GM19099 (cell line): ENCODE measurements around the gene MPZ.

Source experiments
- POLR2A ChIP-seq: IDR thresholded peaks from 3 replicates; pipeline ENCODE4 v1.6.1; 2011; ENCODE audit warnings: low read depth; ENCODE audit not compliant: insufficient read length; ENCODE audit errors: extremely low read depth

MPZ gene

DNA sequence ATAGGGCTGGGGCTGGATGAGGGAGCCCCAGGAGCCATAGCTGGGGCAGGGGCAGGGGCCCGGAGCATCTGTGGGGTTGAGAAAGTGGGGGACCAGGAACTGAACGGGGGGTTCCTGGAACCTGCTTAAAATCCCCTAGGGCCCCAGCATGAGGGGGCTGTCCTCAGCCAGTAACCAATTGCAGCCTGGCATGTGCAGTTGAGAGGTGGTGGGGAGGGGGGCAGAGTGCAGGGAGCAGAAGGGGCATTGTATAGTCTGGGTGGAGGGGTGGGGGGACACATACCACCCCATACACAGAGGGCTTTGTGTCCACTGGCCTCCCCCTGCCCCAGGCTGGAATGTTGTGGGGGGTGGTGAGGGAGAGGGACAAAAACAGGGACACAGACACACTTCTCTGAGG is at the start of gene MPZ:
MPZ (minus strand) TSS at position 101 of the 400 bp plus-strand sequence; CDS start at position 38, 63 bp downstream.
- no peak for TF ChIP-seq POLR2A

GRCh38 chr1:161359291-161359690 is 49.5 kb upstream of the MPZ start:
- no peak for TF ChIP-seq POLR2A

DNA sequence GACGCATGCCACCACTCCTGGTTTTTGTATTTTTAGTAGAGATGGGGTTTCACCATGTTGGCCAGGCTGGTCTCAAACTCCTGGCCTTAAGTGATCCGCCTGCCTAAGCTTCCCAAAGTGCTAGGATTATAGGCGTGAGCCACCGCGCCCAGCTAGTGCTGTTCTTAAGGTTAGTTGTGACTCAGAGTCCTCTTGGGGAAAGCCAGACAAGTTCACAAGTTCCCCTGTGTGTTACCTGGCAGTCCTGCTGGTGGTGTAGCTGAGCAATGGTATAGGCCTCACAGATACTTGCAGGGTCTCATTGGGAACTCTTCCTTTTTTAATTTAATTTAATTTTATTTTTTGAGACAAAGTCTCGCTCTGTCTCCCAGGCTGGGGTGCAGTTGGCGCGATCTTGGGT is 47.3 kb upstream of the MPZ start:
- TF ChIP-seq POLR2A = no peak

DNA sequence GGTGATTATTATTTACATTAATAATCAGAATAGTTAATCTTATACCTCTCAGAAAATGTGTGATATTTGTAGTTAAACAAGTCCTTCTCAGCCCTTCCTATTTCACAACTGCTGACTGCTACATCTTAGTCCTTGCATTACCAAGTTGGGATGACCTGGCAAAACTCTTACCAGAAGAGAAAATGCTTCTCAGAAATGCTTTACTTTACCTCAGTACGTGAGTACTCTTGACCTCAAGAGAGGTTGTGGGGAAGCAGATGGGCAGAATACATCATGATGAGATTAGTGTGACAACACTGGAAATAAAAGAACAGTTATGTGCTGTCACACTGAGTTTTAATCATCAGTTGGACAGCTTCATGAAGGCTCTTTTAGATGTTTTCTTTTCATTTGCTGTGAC is 41.7 kb upstream of the MPZ start:
- no peak for TF ChIP-seq POLR2A

GRCh38 chr1:161350671-161351070 is 40.9 kb upstream of the MPZ start:
- no peak for TF ChIP-seq POLR2A

GRCh38 chr1:161342821-161343220 is 33.1 kb upstream of the MPZ start:
- no peak for TF ChIP-seq POLR2A

GRCh38 chr1:161342177-161342576 is 32.4 kb upstream of the MPZ start:
- no peak for TF ChIP-seq POLR2A

GRCh38 chr1:161335796-161336195 is 26.0 kb upstream of the MPZ start:
- no peak for TF ChIP-seq POLR2A

GRCh38 chr1:161333166-161333565 is 23.4 kb upstream of the MPZ start:
- no peak for TF ChIP-seq POLR2A

- no peak for TF ChIP-seq POLR2A
Observed at GRCh38 chr1:161330346-161330745, 20.6 kb upstream of the MPZ start.

DNA sequence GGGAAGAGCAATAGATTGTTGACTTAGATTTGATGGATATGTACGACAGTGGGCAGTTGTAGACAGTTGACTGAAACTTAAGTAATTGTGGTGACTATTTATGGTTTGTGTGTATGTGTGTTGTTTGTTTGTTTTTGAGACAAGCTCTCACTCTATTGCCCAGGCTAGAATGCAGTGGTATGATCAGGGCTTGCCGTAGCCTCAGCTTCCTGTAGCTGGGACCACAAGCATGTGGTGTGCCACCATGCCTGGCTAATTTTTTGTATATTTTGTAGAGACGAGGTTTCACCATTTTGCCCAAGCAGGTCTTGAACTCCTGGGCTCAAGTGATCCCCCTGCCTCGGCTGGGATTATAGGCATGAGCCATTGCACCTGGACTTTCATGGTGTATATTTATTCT is 14.3 kb upstream of the MPZ start:
- no peak for TF ChIP-seq POLR2A

GRCh38 chr1:161314201-161314981 is 4.6 kb upstream of the MPZ start, which contains the start of gene SDHC:
Gene SDHC (plus strand): TSS chr1:161314381. CDS start chr1:161314406, 25 bp downstream.
- peak; percentile 96 for TF ChIP-seq POLR2A

DNA sequence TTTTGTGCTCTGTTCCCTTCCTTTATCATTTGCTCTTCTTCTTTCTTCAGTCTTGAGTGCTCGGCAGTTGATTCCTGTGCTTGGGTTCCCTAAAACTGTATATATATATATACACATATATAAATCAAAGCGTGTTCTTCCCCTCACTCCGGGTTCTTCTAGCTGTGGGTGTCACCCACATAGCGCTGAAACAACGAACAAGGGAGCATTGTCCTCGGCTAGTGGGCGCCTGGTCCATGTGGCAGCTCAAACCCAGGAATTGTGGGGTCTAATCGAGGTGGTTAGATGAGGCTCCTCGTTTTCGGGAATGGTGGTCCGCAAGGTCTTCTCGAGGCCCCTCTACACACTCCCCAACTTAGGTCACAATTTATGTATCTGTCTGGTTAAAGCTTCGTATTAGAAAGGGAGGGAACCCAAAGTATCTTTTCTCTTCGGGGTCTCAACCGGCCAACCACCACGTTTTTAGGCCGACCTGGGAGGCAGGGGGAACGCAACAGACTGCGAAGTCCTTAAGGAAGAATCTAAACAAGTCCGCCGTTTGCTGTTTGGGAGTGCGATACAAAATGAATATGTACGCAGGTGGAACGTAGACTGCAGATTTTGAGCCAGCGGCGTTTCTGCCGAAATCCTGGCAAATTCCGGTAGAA is 3.9 kb upstream of the MPZ start:
- TF ChIP-seq POLR2A = no peak

DNA sequence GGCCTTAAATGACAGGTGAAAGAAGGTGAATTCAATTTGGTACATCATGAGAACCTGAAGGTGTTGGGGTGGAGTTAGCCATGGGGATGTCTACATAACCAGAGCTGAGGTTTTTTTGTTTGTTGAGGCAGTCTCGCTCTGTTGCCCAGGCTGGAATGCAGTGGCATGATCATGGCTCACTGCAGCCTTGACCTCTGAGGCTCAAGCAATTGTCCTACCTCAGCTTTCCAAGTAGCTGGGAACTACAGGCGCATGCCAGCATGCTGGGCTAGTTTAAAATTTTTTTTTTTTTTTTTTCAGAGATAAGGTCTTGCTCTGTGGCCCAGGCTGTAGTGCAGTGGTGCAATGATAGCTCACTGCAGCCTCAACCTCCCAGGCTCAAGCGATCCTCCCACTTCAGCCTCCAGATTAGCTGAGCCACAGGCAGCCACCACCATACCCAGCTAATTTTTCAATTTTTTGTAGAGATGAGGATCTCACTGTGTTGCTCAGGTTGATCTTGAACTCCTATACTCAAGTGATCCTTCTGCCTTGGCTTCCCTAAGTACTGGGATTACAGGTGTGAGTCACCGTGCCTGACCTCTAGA is 1.9 kb upstream of the MPZ start:
- no peak for TF ChIP-seq POLR2A

GRCh38 chr1:161307892-161308638 is 1.7 kb downstream of the MPZ start:
- TF ChIP-seq POLR2A = no peak

DNA sequence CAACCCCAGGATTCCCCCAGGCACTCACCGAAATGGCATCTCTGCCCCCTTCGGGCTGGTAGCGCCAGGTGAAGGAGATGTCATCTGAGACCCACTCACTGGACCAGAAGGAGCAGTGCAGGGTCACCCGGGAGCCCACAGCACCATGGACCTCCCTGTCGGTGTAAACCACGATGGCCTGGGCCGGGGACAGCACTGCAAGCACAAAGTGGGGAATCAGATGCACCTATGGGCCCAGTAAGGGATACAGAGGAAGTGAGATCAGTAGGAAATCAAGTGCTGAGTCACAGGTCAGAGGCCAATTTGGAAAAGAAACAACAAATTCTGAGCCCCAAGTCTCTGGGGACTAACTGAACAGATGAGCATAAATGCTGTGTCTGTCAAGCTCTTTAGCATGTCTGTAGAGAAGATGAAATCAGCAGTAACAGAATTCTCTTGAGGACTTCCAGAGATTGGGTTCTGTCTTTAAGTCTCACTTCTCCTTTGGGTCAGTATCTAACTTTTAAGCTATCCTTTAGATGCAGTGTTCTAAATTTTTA is 2.5 kb downstream of the MPZ start:
- TF ChIP-seq POLR2A = no peak
